Measurements from ENCODE around the gene SLC38A1.

GRCh38 chr12:46208370-46208769, 60.5 kb downstream of the SLC38A1 start:
- TF ChIP-seq CTCF (IDR thresholded peaks at IDR 0.05) (no peak), POLR2A (IDR thresholded peaks at IDR 0.05) (no peak)
